GM15510 (cell line): ENCODE measurements around the gene DRAP1.

Experiments
- POLR2A ChIP-seq: IDR thresholded peaks from 3 replicates; pipeline ENCODE4 v1.6.1; 2011; ENCODE audit warnings: borderline replicate concordance; ENCODE audit not compliant: insufficient read length; ENCODE audit errors: extremely low read depth

Gene DRAP1

DNA sequence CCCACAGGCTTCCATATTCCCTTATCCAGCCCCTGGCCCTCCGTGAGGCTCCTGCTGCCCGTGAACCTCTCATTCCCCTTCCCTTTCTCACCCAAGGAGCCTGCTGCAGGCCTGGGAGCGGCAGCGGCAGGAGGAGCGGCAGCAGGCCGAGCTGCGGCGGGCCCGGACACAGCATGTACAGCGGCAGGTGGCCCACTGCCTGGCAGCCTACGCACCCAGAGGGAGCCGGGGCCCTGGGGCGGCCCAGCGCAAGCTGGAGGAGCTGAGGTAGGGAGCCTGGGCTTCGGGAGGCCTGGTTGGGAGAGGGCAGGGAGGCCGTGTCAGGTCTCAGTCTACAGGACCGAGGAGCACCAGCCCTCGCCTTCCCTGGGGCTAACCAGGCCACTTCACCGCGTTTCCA is 34.2 kb downstream of the DRAP1 start:
- no peak for TF ChIP-seq POLR2A

- TF ChIP-seq POLR2A, result no peak
These were observed 35.5 kb downstream of the DRAP1 start for GRCh38 chr11:65954771-65955170.

GRCh38 chr11:65958291-65958690 is 39.1 kb downstream of the DRAP1 start:
- TF ChIP-seq POLR2A, result no peak

DNA sequence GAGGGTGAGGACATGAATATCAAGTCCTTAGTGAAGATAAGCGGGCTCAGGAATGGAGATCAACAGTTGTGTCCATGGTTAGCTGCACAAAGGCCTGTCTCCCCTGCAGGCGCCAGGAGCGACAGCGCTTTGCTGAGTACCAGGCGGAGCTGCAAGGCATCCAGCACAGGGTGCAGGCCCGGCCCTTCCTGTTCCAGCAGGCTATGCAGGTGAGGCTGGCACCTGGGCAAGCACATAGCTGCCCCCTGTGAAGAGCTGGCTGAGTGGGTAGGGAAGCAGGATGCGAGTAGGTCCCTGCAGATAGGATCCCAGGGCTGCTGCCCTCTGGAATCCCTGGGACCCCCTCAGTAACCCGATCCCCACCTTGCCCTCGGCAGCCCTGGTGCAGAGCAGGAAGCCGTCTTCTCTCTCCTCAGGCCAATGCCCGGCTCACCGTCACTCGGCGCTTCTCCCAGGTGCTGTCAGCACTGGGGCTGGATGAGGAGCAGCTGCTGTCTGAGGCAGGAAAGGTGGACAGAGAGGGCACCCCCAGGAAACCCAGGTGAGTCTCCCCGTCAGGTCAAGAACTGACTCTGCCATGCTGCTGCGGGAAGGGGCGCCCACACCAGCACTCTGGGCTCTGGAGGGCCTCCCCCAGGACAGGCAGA is 39.7 kb downstream of the DRAP1 start:
- TF ChIP-seq POLR2A, result no peak

DNA sequence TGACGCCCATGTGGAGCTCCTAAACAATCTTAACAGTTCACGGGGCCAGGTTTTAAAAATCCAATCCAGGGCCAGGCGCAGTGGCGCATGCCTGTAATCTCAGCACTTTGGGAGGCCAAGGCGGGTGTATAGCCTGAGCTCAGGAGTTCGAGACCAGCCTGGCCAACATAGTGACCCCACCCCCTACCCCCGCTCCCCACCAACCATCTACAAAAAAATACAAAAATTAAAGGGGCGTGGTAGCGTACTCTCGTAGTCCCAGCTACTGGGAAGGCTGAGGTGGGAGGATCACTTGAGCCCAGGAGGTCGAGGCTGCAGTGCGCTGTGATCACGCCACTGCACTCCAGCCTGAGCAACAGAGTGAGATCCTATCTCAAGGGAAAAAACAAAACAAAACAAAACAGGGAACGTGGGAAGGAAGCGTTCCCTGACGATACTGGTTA is 41.6 kb downstream of the DRAP1 start:
- TF ChIP-seq POLR2A, result no peak

DNA sequence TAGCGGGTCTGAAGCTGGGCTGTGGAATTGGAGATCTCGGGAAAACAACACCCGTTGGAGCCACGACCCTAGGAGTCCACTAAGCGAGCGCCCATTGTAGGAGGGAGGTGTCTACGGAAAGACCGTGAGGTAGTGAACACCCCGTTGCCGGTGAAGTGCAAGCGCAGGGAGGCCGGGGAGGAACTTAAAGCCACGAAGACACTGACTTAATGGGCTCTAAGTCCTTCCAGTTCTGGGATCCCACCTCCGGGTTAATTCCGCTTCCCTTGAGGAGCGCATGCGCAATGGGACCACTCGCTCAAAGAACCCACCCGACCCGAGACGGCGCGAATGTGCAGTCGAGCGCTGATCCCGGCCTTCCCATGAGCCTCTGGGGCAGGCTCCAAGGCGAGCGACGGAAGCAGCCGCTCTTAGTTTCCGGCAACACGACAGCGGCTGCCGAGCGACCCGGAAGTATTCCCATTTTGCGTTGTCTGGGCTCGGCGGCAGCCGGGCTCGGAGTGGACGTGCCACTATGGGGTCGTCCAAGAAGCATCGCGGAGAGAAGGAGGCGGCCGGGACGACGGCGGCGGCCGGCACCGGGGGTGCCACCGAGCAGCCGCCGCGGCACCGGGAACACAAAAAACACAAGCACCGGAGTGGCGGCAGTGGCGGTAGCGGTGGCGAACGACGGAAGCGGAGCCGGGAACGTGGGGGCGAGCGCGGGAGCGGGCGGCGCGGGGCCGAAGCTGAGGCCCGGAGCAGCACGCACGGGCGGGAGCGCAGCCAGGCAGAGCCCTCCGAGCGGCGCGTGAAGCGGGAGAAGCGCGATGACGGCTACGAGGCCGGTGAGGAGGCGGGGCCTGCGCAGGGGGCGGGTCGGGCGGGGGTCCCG is 42.3 kb downstream of the DRAP1 start, which contains the start of gene SART1:
SART1 (plus strand) TSS at position 468 of the 874 bp plus-strand sequence; CDS start at position 515, 47 bp downstream.
- TF ChIP-seq POLR2A, result peak; percentile 91

- no peak for TF ChIP-seq POLR2A
These were observed 42.9 kb downstream of the DRAP1 start for GRCh38 chr11:65962141-65962564.

- no peak for TF ChIP-seq POLR2A
These were observed 45.7 kb downstream of the DRAP1 start for GRCh38 chr11:65964906-65965305.

- TF ChIP-seq POLR2A, result no peak
These were observed 46.9 kb downstream of the DRAP1 start for GRCh38 chr11:65965986-65966762.

- no peak for TF ChIP-seq POLR2A
These were observed 48.2 kb downstream of the DRAP1 start for GRCh38 chr11:65967329-65967934.

GRCh38 chr11:65968600-65969482 is 49.6 kb downstream of the DRAP1 start:
- TF ChIP-seq POLR2A, result no peak
